Stimulated activated CD8-positive, alpha-beta memory T cell treated with anti-CD3 and anti-CD28 coated beads, Interleukin-4, amount 100 ng/mL, for 4 hours (primary cell): ENCODE results near the gene DDX39B.
"Not testable (repeated sequence)": the region's sequence is repeated elsewhere in the genome, so short reads cannot be mapped to it uniquely, and the experiment has no call there.

Experiments used
- DNase-seq, 2 donors: peaks; one replicate each; pipeline ENCODE4 v3.0.0-alpha.2; 2020; ENCODE audit warnings: low read depth in 2 of 2, low spot score in 1 of 2

The DDX39B gene

GRCh38 chr6:31487674-31488073 lies 54.1 kb downstream of the DDX39B start:
- DNase-seq = not testable (repeated sequence)

- not testable (repeated sequence) for DNase-seq
These were observed 55.6 kb downstream of the DDX39B start for GRCh38 chr6:31486065-31486837.

- no peak for DNase-seq
These were observed 56.7 kb downstream of the DDX39B start for GRCh38 chr6:31485055-31485454.

GRCh38 chr6:31483392-31483791 lies 58.4 kb downstream of the DDX39B start:
- DNase-seq = no peak

- no peak for DNase-seq
These were observed 61.2 kb downstream of the DDX39B start for GRCh38 chr6:31480574-31480973.
